GM19240 (cell line): ENCODE results near the gene CYP27A1.

Experiments used
- DNase-seq: peaks from one replicate; pipeline ENCODE4 v3.0.0; 2011; ENCODE audit warnings: low spot score; ENCODE audit not compliant: insufficient read length

Gene CYP27A1

GRCh38 chr2:218781691-218782527 lies at the start of gene CYP27A1:
Gene CYP27A1, plus strand, starts transcription at chr2:218782147. Its CDS starts 36 bp downstream, at chr2:218782183.
- no peak for DNase-seq

- DNase-seq = no peak
Measured at GRCh38 chr2:218732761-218733158, 49.2 kb upstream of the CYP27A1 start.

- DNase-seq = no peak
Measured at GRCh38 chr2:218733171-218734021, 48.6 kb upstream of the CYP27A1 start.

- DNase-seq = no peak
Measured at GRCh38 chr2:218734190-218734975, 47.6 kb upstream of the CYP27A1 start.

- DNase-seq = no peak
Measured at GRCh38 chr2:218736531-218736930, 45.4 kb upstream of the CYP27A1 start.

GRCh38 chr2:218743068-218743467 lies 38.9 kb upstream of the CYP27A1 start:
- no peak for DNase-seq

- no peak for DNase-seq
Measured at GRCh38 chr2:218744615-218745014, 37.3 kb upstream of the CYP27A1 start.

- no peak for DNase-seq
Measured at GRCh38 chr2:218745160-218745558, 36.8 kb upstream of the CYP27A1 start.

GRCh38 chr2:218745559-218746469 lies 36.1 kb upstream of the CYP27A1 start:
- no peak for DNase-seq

- no peak for DNase-seq
Measured at GRCh38 chr2:218746470-218746795, 35.5 kb upstream of the CYP27A1 start.

GRCh38 chr2:218746960-218747359 lies 35.0 kb upstream of the CYP27A1 start:
- DNase-seq = no peak

GRCh38 chr2:218748741-218749441 lies 33.1 kb upstream of the CYP27A1 start:
- no peak for DNase-seq

GRCh38 chr2:218754201-218754600 lies 27.7 kb upstream of the CYP27A1 start:
- DNase-seq = no peak

GRCh38 chr2:218754781-218755180 lies 27.2 kb upstream of the CYP27A1 start:
- DNase-seq = no peak

GRCh38 chr2:218755198-218755566 lies 26.8 kb upstream of the CYP27A1 start:
- DNase-seq = no peak

- DNase-seq = no peak
Measured at GRCh38 chr2:218755567-218756404, 26.2 kb upstream of the CYP27A1 start.

GRCh38 chr2:218756599-218757377 lies 25.2 kb upstream of the CYP27A1 start:
- no peak for DNase-seq

- DNase-seq = no peak
Measured at GRCh38 chr2:218761795-218762194, 20.2 kb upstream of the CYP27A1 start.
